Prostate gland (tissue), 2 donors: Measurements from ENCODE around the gene ALDH1L1. TPM values are rescaled to one million over a fixed set of nuclear protein-coding genes. Genes with fewer than 3 reads are reported as not detected.
A peak's percentile ranks its signal among the peaks of the same experiment; 100 is the strongest.

Experiments
- DNase-seq: peaks from one replicate; pipeline ENCODE4 v3.0.0-alpha.2; 2019; ENCODE audit warnings: low spot score
- H3K27ac ChIP-seq, 2 donors: fragments of 200-600 bp; sonication (generic); 2 replicates each; pipeline ENCODE4 v1.5.1; 2017 to 2019
- H3K27me3 ChIP-seq: fragments of 200-600 bp; sonication (generic); replicated peaks from 2 replicates; pipeline ENCODE4 v1.5.1; 2019; ENCODE audit not compliant: insufficient read depth
- H3K36me3 ChIP-seq, 2 donors: fragments of 200-600 bp; sonication (generic); 1 replicate in 1 of 2; 2 replicates in 1 of 2; pipeline versions ENCODE4 v1.5.1 to v1.8.1; 2017 to 2019
- H3K4me1 ChIP-seq: fragments of 200-600 bp; sonication (generic); replicated peaks from 2 replicates; pipeline ENCODE4 v1.5.1; 2019
- H3K4me3 ChIP-seq, 2 donors: fragments of 200-600 bp; sonication (generic); 2 replicates each; pipeline ENCODE4 v1.5.1; 2017 to 2019
- H3K9me3 ChIP-seq: fragments of 200-600 bp; sonication (generic); 2 replicates; pipeline ENCODE4 v1.5.1; 2017
- POLR2A ChIP-seq: fragments of 450-650 bp; IDR thresholded peaks from one replicate; pipeline ENCODE4 v1.6.1; 2016; ENCODE audit warnings: antibody characterized with exemption, mild to moderate bottlenecking
- POLR2AphosphoS5 ChIP-seq: sonication (generic); formaldehyde crosslinking; IDR thresholded peaks from one replicate; pipeline ENCODE4 v1.6.1; 2017; ENCODE audit warnings: antibody characterized with exemption
- WGBS: methylation state at CpG from one replicate; pipeline ENCODE4 v1.1.5; 2018; 5-methylcytosine and 5-hydroxymethylcytosine counted together
- intact Hi-C: fragments of 100-400 bp; cut with DNase I; formaldehyde crosslinking; loops from one replicate; pipeline ENCODE4 v1.14.2; 2022
- total RNA-seq, 2 donors: library from RNA; depleted of rRNA; stranded (reverse); fragments of >200 nt; gene quantifications; one replicate each; pipeline ENCODE4 v1.1.0, GENCODE V29; 2016
- TF ChIP-seq, protein P1 (sequence below), 4 experiments: fragments of 200-600 bp in 2 of 4; fragments of 450-650 bp in 2 of 4; sonication (generic) in 2 of 4; IDR thresholded peaks; 1 replicate in 3 of 4; 2 replicates in 1 of 4; pipeline ENCODE4 v1.5.1; 2016 to 2019; ENCODE audit warnings: antibody characterized with exemption in 4 of 4, mild to moderate bottlenecking in 2 of 4, moderate library complexity in 2 of 4

The ALDH1L1 gene
- total RNA-seq, 2 donors from 2014 or later: 19.6 to 57.3 TPM

DNA sequence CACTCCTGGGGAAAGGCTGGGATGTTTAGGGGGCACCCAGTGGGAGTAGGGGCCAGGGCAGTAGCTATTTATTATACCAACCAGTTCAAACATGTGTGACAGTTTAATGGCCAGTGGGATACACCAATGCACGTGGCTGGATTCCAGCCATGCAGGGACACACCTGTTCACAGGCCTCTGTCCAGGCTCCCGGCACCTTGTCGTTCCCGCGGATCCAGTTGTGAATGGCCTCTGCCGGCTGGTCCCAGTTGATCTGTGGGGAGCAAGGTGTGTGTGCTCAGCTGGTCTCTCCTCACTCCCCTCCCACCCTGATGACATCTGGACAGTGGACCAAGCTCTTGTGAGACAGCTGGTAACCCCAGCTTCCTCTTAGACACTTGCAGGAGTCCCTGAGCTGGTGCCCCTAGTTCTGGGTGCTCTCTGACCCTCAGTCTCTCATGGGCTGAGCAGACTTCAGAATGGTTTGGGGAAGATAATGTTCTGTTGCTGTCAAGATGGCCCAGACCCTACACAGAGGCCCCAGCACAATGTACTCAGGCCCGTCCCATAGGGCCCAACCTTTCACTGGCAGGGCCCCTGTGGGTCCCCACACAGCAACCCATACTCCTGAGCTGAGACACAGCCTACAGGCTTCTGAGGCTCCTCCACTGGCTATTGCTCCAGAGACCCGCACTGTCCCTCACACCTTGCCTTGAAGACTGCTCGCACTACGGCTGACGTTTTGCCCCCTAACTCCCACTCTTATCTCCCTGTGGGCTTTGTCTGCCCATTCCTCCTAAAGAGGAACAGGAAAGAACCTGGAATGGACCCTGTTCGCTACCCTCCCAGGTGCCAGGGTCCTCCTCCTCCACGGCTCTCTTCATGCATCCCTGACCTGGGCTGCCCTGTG, 25.8 kb downstream of the ALDH1L1 start:
- Histone ChIP-seq H3K9me3 (no peaks in the 10 kb centered on the region), H3K4me3 (no peak overlapping the region), H3K27ac (no peak overlapping the region), H3K27me3 (no peaks in the 10 kb centered on the region), H3K36me3 (no peaks in the 10 kb centered on the region), H3K4me1 (no peaks in the 10 kb centered on the region)
- TF ChIP-seq POLR2A (no peak), POLR2AphosphoS5 (no peak)
- TF ChIP-seq, protein P1, sequence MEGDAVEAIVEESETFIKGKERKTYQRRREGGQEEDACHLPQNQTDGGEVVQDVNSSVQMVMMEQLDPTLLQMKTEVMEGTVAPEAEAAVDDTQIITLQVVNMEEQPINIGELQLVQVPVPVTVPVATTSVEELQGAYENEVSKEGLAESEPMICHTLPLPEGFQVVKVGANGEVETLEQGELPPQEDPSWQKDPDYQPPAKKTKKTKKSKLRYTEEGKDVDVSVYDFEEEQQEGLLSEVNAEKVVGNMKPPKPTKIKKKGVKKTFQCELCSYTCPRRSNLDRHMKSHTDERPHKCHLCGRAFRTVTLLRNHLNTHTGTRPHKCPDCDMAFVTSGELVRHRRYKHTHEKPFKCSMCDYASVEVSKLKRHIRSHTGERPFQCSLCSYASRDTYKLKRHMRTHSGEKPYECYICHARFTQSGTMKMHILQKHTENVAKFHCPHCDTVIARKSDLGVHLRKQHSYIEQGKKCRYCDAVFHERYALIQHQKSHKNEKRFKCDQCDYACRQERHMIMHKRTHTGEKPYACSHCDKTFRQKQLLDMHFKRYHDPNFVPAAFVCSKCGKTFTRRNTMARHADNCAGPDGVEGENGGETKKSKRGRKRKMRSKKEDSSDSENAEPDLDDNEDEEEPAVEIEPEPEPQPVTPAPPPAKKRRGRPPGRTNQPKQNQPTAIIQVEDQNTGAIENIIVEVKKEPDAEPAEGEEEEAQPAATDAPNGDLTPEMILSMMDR (IDR thresholded peaks at IDR 0.05): no peak
- 89% methylated on average over 13 of the region's 13 CpGs for WGBS
- intact Hi-C loops: no loop called here
- DNase-seq: peak; percentile 3

DNA sequence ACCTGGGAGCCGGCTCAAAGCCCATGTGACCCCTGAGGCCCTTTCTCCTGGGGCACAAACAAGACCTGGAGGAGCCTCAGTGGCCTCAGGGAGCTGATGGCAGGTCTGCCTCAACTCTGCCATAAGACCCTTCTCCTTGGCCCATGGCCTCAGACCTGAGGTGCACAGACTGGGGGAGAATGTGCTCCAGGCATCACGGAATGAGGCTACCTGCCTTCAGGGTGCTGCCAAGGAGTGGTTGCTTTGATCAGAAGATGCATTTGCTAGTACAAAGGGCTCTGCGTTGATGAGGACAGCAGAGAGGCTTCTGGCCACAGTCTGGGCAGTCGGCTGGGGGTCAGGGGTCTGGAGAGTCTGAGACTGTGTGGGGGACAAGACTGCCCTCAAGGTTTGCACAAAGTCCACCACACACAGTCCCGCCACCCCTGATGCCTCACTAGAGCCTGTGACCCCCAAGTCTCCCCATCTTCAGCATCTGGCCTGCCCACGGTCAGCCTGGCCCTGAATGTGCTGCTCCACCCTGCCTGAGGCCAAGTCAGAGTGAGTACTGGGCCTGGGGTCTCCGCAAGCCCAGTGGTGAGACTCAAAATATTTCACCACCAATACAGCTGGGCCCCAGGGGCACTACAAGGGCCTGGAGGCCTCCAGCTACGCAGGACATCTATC, 26.6 kb downstream of the ALDH1L1 start:
- DNase-seq: no peak
- no peak for TF ChIP-seq POLR2AphosphoS5
- TF ChIP-seq POLR2A: no peak
- H3K36me3 ChIP-seq: no peaks in the 10 kb centered on the region
- WGBS: 94% methylated on average over 7 of the region's 8 CpGs
- no peaks in the 10 kb centered on the region for H3K4me1 ChIP-seq
- intact Hi-C loops: no loop called here
- H3K9me3 ChIP-seq: no peaks in the 10 kb centered on the region
- H3K27ac ChIP-seq: no peak overlapping the region
- H3K27me3 ChIP-seq: no peaks in the 10 kb centered on the region
- H3K4me3 ChIP-seq: no peak overlapping the region

DNA sequence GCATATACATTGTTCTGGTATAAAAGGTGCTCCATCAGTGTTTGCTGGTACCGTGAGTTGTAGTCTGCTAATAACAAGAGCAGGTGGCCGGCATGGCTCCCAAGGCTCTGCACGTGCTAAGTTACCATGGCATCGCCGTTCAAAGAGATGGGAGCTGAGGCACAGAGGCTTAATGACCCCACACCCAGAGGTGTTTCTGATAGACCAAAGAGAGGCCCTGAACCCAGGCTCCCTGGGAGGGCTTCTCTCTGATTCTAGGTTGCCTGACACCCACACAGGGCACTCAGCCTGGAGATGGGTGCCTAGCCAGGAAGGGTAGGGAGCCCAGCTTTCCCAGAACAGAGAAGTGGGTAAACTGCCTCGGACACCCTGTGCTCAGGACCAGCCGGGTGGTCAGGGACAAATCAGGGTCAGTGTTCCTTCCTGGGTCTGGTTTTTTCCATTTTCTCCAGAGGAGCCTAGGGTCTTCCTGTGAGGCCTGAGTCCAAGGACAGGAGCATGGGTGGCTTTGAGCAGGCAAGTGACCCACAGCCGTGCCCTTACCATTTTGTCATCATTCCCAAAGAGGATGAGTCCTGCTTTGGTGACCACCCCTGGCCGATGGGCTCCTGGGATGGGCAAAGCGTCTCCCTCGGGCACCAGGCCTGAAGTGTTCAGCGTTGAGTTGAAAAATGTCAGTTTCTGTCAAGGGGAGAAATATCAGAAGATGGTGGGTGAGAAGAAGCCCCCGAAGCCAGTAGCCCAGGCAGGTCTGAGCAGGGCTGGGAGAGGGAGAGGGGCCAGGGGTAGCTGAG, 27.3 kb downstream of the ALDH1L1 start:
- DNase-seq: peak; percentile 3
- Histone ChIP-seq H3K9me3 (no peaks in the 10 kb centered on the region), H3K4me1 (no peaks in the 10 kb centered on the region), H3K36me3 (no peaks in the 10 kb centered on the region), H3K4me3 (no peak overlapping the region), H3K27ac (no peak overlapping the region), H3K27me3 (no peaks in the 10 kb centered on the region)
- intact Hi-C loops: no loop called here
- TF ChIP-seq, protein P1 (IDR thresholded peaks at IDR 0.05): no peak
- TF ChIP-seq POLR2A (no peak), POLR2AphosphoS5 (no peak)
- WGBS: 93% methylated on average over 12 of the region's 13 CpGs

DNA sequence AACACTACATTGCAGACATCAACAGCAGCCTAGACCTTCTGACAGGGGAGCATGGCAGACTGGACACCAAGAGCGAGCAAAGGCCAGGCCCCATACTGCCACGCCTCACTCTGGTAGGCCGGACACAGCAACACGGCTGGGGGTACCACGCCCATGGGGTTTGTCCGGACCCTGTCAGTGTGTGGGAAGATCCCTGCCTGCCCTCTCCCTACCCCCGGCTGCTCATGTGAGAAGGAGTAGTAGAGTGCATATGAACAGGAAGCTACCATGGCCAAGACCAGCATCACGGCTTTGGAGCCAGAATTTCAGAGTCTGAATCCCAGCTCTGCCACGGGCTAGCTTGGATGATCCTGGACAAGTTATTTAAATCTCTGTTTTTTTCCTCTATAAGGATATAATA, 27.9 kb downstream of the ALDH1L1 start:
- Histone ChIP-seq H3K36me3 (no peaks in the 10 kb centered on the region), H3K27me3 (no peaks in the 10 kb centered on the region), H3K9me3 (no peaks in the 10 kb centered on the region), H3K4me3 (no peak overlapping the region), H3K4me1 (no peaks in the 10 kb centered on the region), H3K27ac (no peak overlapping the region)
- intact Hi-C loops: no loop called here
- TF ChIP-seq POLR2AphosphoS5 (no peak), POLR2A (no peak)
- TF ChIP-seq, protein P1 (IDR thresholded peaks at IDR 0.05): no peak
- 85% methylated on average over 9 of the region's 9 CpGs for WGBS
- DNase-seq: no peak
